Neuronal stem cell (in vitro differentiated cells): ENCODE measurements around the gene SH3TC1.

Experiments used
- DNase-seq: peaks from one replicate; pipeline ENCODE4 v3.0.0-alpha.2; 2013; ENCODE audit warnings: low spot score
- H2AFZ ChIP-seq: one replicate; pipeline ENCODE4 v1.6.1; 2013; ENCODE audit warnings: mild to moderate bottlenecking, low read length, inconsistent platforms
- H2AK5ac ChIP-seq: 2 replicates; pipeline ENCODE4 v1.6.1; 2013; ENCODE audit warnings: low read depth, mild to moderate bottlenecking, inconsistent platforms, low read length, moderate library complexity, mixed read lengths
- H2BK120ac ChIP-seq: 2 replicates; pipeline ENCODE4 v1.6.1; 2013; ENCODE audit warnings: low read depth, mild to moderate bottlenecking, inconsistent platforms, low read length, moderate library complexity, mixed read lengths
- H2BK12ac ChIP-seq: one replicate; pipeline ENCODE4 v1.6.1; 2013; ENCODE audit warnings: low read length, inconsistent platforms
- H2BK15ac ChIP-seq: 2 replicates; pipeline ENCODE4 v1.6.1; 2013; ENCODE audit warnings: mild to moderate bottlenecking, low read length, inconsistent platforms, mixed read lengths
- H2BK5ac ChIP-seq: one replicate; pipeline ENCODE4 v1.6.1; 2013; ENCODE audit warnings: inconsistent platforms, mild to moderate bottlenecking, low read length, moderate library complexity
- H3K14ac ChIP-seq: one replicate; pipeline ENCODE4 v1.6.1; 2013; ENCODE audit warnings: low read length, inconsistent platforms
- H3K18ac ChIP-seq: 2 replicates; pipeline ENCODE4 v1.6.1; 2013; ENCODE audit warnings: low read length, inconsistent platforms
- H3K23ac ChIP-seq: 2 replicates; pipeline ENCODE4 v1.6.1; 2013; ENCODE audit warnings: low read depth, mild to moderate bottlenecking, mixed read lengths, low read length, inconsistent platforms; ENCODE audit not compliant: poor library complexity
- H3K27ac ChIP-seq: replicated peaks from 3 replicates; pipeline ENCODE4 v1.5.1; 2013; ENCODE audit warnings: low read length, inconsistent platforms
- H3K27me3 ChIP-seq, 3 experiments: 2 replicates each; pipeline ENCODE4 v1.6.1; 2013; ENCODE audit warnings: low read length in 3 of 3, mild to moderate bottlenecking in 2 of 3, inconsistent platforms in 1 of 3, low read depth in 1 of 3, mixed read lengths in 1 of 3, moderate library complexity in 1 of 3; ENCODE audit not compliant: control insufficient read depth in 3 of 3, insufficient read depth in 3 of 3
- H3K36me3 ChIP-seq, 2 donors: replicated peaks in 1 of 2; 2 replicates each; pipeline ENCODE4 v1.6.1; 2013; ENCODE audit warnings: low read length in 2 of 2; ENCODE audit not compliant: control insufficient read depth in 2 of 2, insufficient read depth in 2 of 2
- H3K4ac ChIP-seq: 2 replicates; pipeline ENCODE4 v1.6.1; 2013; ENCODE audit warnings: inconsistent platforms, mild to moderate bottlenecking, low read length, moderate library complexity
- H3K4me1 ChIP-seq, 2 donors: 1 replicate in 1 of 2; 2 replicates in 1 of 2; pipeline ENCODE4 v1.6.1; 2013; ENCODE audit warnings: low read length in 2 of 2, low read depth in 1 of 2; ENCODE audit not compliant: control insufficient read depth in 2 of 2, insufficient read depth in 1 of 2
- H3K4me2 ChIP-seq: one replicate; pipeline ENCODE4 v1.6.1; 2013; ENCODE audit warnings: mild to moderate bottlenecking, low read length, inconsistent platforms; ENCODE audit not compliant: insufficient read depth, poor library complexity, severe bottlenecking
- H3K4me3 ChIP-seq, 2 donors: 2 replicates each; pipeline ENCODE4 v1.5.1; 2013; ENCODE audit warnings: low read length in 2 of 2, mild to moderate bottlenecking in 2 of 2, inconsistent platforms in 1 of 2, moderate library complexity in 1 of 2
- H3K79me1 ChIP-seq: one replicate; pipeline ENCODE4 v1.6.1; 2013; ENCODE audit warnings: low read depth, mild to moderate bottlenecking, inconsistent platforms, low read length, moderate library complexity
- H3K9ac ChIP-seq: one replicate; pipeline ENCODE4 v1.6.1; 2013; ENCODE audit warnings: mild to moderate bottlenecking, low read depth, low read length, inconsistent platforms; ENCODE audit not compliant: poor library complexity
- H3K9me3 ChIP-seq, 2 donors: replicated peaks in 1 of 2; 2 replicates each; pipeline versions ENCODE3 to v1.6.1; 2013; ENCODE audit warnings: low read length in 2 of 2, mild to moderate bottlenecking in 2 of 2, inconsistent platforms in 1 of 2, low read depth in 1 of 2, mixed read lengths in 1 of 2, moderate library complexity in 1 of 2; ENCODE audit not compliant: control insufficient read depth in 2 of 2, insufficient read depth in 1 of 2
- H4K8ac ChIP-seq: one replicate; pipeline ENCODE4 v1.6.1; 2013; ENCODE audit warnings: low read depth, mild to moderate bottlenecking, inconsistent platforms, low read length, moderate library complexity
- H4K91ac ChIP-seq: one replicate; pipeline ENCODE4 v1.6.1; 2013; ENCODE audit warnings: low read length, low read depth, mild to moderate bottlenecking, inconsistent platforms; ENCODE audit not compliant: poor library complexity
- WGBS, 2 donors: extraction: QIAGEN DNeasy Blood & Tissue Kit; methylation state at CpG; one replicate each; pipeline ENCODE4 v1.1.7; 2013; ENCODE audit warnings: missing lambda C conversion rate in 2 of 2, mixed read lengths in 1 of 2; ENCODE audit not compliant: insufficient read length in 2 of 2, insufficient replicate concordance in 1 of 2; ENCODE audit errors: extremely low coverage in 2 of 2; 5-methylcytosine and 5-hydroxymethylcytosine counted together

Gene SH3TC1

DNA sequence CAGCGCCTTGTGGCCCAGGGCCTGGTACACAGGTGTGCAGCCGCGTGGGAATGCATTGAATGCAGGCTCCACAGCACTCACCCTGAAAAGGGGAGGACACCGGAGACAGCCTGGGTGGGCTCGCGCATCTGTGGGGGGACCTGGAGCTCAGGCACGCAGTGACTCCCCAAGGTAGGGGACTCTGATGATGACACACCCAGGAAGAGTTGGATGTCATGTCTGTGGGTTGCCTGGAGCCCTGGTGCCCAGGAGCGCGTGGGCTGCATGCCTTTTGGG lies 37.8 kb downstream of the SH3TC1 start:
- Histone ChIP-seq H3K27ac (no peak overlapping the region), H2AK5ac (peak overlapping the region; percentile 98), H3K18ac (no peak overlapping the region), H2BK120ac (no peak overlapping the region), H3K9me3 (peaks cover 0 to 5% of the 10 kb centered on the region in 2 donors), H4K8ac (no peak overlapping the region), H3K4me2 (no peak overlapping the region), H3K36me3 (no peaks in the 10 kb centered on the region), H2BK12ac (no peak overlapping the region), H2BK5ac (peak overlapping the region; percentile 67), H3K27me3 (no peaks in the 10 kb centered on the region), H3K4me3 (no peak overlapping the region), H3K9ac (no peak overlapping the region), H3K14ac (peak overlapping the region; percentile 98), H3K79me1 (peaks cover 2% of the 10 kb centered on the region), H3K4me1 (peaks cover 0 to 7% of the 10 kb centered on the region in 2 donors), H3K4ac (peak overlapping the region; percentile 15), H2AFZ (no peak overlapping the region), H3K23ac (no peak overlapping the region), H4K91ac (no peak overlapping the region), H2BK15ac (no peak overlapping the region)
- WGBS, 2 donors, result no CpG with 5 or more reads among the region's 9 CpGs
- DNase-seq, result no peak

DNA sequence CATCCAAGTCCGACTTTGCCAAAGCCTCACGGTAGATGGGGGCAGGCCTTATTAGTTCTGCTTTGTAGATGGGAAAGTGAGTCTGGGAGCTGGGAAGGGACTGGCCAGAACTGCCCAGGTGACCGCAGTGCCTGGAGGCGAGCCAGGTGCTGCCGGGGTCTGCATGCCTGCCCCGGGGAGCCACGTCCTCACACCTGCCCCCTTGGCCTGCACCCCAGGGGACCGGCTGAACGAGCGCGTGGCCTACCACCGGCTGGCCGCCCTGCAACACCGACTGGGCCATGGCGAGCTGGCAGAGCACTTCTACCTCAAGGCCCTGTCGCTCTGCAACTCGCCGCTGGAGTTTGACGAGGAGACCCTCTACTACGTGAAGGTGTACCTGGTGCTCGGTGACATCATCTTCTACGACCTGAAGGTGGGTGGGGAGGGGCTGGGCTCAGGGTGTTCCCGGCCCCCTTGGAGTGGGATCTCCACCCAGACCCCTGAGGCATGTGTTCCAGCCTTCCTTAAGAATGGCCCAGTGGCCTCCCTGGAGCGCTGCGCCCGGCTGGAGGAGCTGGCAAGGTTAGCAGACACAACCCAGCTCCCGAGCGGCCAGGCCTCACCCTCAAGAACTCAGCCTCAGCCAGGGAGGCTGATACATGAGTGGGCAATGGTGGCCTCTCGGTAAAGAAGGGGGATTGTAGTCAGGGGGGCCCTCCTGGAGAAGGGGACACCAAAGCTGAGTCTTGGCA lies 38.3 kb downstream of the SH3TC1 start:
- Histone ChIP-seq H2AK5ac (no peak overlapping the region), H3K27ac (no peak overlapping the region), H3K9me3 (peaks cover 0 to 5% of the 10 kb centered on the region in 2 donors), H2BK15ac (peak overlapping the region; percentile 70), H3K79me1 (peaks cover 2% of the 10 kb centered on the region), H3K4ac (no peak overlapping the region), H2BK12ac (no peak overlapping the region), H3K27me3 (no peaks in the 10 kb centered on the region), H2AFZ (no peak overlapping the region), H3K23ac (no peak overlapping the region), H3K36me3 (no peaks in the 10 kb centered on the region), H2BK120ac (no peak overlapping the region), H4K8ac (peak overlapping the region; percentile 7), H3K4me1 (peaks cover under 1 to 8% of the 10 kb centered on the region in 2 donors), H3K4me3 (no peak overlapping the region), H4K91ac (no peak overlapping the region), H3K4me2 (no peak overlapping the region), H3K9ac (no peak overlapping the region), H3K18ac (peak overlapping the region; percentile 35), H3K14ac (peak overlapping the region; percentile 98), H2BK5ac (peak overlapping the region; percentile 67)
- no peak for DNase-seq
- WGBS, 2 donors, result no CpG with 5 or more reads among the region's 29 CpGs

DNA sequence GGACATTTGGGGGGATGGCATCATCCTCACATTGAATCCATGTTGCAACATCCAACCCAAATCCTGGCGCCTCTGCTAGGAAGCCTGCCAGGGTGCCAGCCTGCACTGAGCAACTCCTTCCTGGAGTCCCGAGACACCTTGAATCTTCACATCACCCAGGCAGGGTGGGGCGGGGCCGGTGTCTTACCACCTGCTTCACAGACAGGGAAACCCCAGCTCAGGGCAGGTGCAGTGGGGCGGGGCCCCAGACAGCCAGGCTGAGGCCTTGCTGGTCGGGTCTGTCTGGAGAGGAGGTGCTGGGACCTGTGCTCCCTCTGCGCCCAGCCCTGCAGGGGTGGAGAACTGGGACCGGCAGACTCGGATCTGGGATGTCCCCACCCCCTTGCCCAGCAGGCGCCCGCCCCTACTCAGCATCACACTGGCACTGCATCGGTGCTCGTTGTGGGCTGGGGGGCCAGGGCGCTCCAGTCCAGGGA lies 39.0 kb downstream of the SH3TC1 start:
- H3K4me3 ChIP-seq, result no peak overlapping the region
- DNase-seq, result no peak
- no peak overlapping the region for H4K8ac ChIP-seq
- no peak overlapping the region for H3K9ac ChIP-seq
- H3K36me3 ChIP-seq, result no peaks in the 10 kb centered on the region
- H3K4ac ChIP-seq, result no peak overlapping the region
- no peak overlapping the region for H2BK15ac ChIP-seq
- H3K79me1 ChIP-seq, result peaks cover 2% of the 10 kb centered on the region
- no CpG with 5 or more reads among the region's 14 CpGs for WGBS, 2 donors
- H2BK120ac ChIP-seq, result no peak overlapping the region
- peak overlapping the region; percentile 71 for H2AK5ac ChIP-seq
- no peak overlapping the region for H2AFZ ChIP-seq
- H2BK5ac ChIP-seq, result no peak overlapping the region
- no peak overlapping the region for H2BK12ac ChIP-seq
- H3K14ac ChIP-seq, result no peak overlapping the region
- H3K27ac ChIP-seq, result no peak overlapping the region
- H3K27me3 ChIP-seq, result no peaks in the 10 kb centered on the region
- H3K23ac ChIP-seq, result no peak overlapping the region
- H3K18ac ChIP-seq, result peak overlapping the region; percentile 66
- H4K91ac ChIP-seq, result no peak overlapping the region
- no peak overlapping the region for H3K4me2 ChIP-seq
- H3K4me1 ChIP-seq, result peaks cover 6 to 10% of the 10 kb centered on the region in 2 donors
- H3K9me3 ChIP-seq, result peaks cover 0 to 5% of the 10 kb centered on the region in 2 donors

DNA sequence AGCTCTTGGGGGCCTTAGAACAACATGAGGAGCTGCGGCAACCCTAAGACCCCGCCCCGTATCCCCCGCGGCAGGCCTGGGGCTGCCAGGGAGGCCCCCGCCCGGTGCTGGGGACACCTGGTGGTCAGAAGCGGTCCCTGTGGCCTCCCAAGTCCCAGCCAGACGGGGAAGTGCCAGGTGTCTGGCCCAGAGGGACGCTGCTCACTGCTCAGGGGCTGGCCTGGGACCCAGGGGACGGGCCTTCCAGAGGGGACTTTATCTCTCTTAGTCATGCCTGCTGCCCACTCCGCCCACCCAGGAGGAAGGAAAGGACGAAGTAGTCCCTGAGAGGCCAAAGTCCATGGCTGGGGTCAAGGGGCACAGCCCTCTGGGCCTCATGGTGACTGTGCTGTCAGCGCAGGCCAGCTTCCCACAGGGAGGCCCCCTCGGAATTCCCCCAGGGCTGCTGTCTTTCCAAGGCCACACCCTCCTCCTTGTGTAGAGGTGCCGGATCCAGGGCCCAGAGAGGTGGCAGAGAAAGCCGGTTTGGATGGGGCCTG lies 39.5 kb downstream of the SH3TC1 start:
- Histone ChIP-seq H3K9me3 (peaks cover 0 to 5% of the 10 kb centered on the region in 2 donors), H4K91ac (no peak overlapping the region), H3K9ac (no peak overlapping the region), H3K36me3 (no peaks in the 10 kb centered on the region), H2BK12ac (no peak overlapping the region), H3K4me3 (no peak overlapping the region), H2BK120ac (peak overlapping the region; percentile 67), H3K27ac (no peak overlapping the region), H2AK5ac (peak overlapping the region; percentile 71), H3K4me1 (peaks cover 6 to 10% of the 10 kb centered on the region in 2 donors), H3K4ac (no peak overlapping the region), H3K18ac (peak overlapping the region; percentile 66), H4K8ac (peak overlapping the region; percentile 19), H2BK5ac (no peak overlapping the region), H2BK15ac (peak overlapping the region; percentile 49), H3K14ac (no peak overlapping the region), H3K79me1 (peaks cover 2% of the 10 kb centered on the region), H3K23ac (no peak overlapping the region), H3K27me3 (no peaks in the 10 kb centered on the region), H2AFZ (no peak overlapping the region), H3K4me2 (no peak overlapping the region)
- no CpG with 5 or more reads among the region's 17 CpGs for WGBS, 2 donors
- peak; percentile 26 for DNase-seq
